GM19455 (cell line): ENCODE data around the gene MICAL3.
"Not testable (repeated sequence)": the region's sequence is repeated elsewhere in the genome, so short reads cannot be mapped to it uniquely, and the experiment has no call there.

ENCODE experiments used
- ATAC-seq: cut with Tn5 transposase; IDR thresholded peaks from one replicate; pipeline ENCODE4 v1.9.1; 2021; ENCODE audit not compliant: unreplicated experiment

Gene MICAL3

DNA sequence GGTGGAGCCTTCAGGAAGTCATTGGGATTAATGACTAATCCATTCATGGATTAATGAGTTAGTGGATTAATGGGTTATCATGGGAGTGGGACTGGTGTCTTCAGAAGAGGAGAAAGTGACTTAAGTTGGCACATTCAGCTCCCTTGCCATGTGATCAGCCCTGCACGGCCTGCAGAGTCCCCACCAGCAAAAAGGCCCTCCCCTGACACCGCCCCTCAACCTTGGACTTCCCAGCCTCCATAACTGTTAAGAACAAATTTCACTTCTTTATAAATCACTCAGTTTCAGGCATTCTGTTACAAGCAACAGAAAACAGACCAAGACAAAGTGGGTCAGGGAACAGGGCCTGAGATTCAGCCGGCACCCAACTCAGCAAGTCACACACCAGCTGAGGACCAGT is 85.3 kb downstream of the MICAL3 start:
- ATAC-seq = no peak

DNA sequence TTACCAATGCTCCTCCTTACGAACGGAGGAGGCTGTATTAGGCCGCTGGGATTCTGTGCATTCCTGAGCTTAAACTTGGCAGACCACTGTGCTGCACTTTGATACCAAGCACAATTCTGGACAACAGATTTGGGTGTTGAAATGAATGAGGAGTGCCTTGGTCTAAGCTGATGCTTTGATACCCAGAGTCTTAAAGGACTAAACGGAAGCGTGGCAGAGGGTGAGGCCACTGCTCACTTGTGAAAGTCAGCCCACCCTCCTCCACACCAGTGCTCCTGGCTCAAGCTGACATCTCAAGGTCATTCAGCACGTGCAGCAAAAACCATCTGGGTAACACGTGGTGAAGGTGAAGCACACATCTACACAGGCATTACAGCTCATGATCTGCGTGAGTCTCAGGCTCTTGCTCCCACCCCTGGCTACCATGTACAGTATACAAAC is 85.9 kb downstream of the MICAL3 start:
- ATAC-seq = no peak

DNA sequence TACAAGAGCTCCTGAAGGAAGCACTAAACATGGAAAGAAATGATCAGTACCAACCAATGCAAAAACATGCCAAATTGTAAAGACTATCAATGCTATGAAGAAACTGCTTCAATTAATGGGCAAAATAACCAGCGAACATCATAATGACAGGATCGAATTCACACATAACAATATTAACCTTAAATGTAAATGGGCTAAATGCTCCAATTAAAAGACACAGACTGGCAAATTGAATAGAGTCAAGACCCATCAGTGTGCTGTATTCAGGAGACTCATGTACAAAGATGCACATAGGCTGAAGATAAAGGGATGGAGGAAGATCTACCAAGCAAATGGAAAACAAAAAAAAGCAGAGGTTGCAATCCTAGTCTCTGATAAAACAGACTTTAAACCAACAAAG is 91.9 kb downstream of the MICAL3 start:
- not testable (repeated sequence) for ATAC-seq

DNA sequence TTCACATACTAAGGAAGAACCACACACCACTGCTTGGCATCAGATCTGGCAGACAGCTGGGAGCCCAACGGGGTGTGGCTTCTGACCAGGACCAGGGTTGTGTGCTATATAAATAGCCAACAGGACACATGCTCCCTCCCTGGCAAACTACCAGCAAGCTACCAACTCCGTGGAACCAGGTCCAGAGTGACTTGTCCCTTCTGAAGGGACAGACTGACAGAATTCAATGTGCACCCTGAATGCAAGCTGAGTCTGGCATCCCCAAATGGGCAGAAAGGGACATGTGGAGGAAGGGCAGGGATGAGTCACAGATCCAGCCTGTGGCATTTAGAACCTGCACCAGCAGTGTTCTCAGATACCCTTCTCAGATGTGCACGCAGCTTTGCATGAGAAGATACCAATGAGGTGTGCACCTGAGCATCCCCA is 92.9 kb downstream of the MICAL3 start:
- no peak for ATAC-seq

DNA sequence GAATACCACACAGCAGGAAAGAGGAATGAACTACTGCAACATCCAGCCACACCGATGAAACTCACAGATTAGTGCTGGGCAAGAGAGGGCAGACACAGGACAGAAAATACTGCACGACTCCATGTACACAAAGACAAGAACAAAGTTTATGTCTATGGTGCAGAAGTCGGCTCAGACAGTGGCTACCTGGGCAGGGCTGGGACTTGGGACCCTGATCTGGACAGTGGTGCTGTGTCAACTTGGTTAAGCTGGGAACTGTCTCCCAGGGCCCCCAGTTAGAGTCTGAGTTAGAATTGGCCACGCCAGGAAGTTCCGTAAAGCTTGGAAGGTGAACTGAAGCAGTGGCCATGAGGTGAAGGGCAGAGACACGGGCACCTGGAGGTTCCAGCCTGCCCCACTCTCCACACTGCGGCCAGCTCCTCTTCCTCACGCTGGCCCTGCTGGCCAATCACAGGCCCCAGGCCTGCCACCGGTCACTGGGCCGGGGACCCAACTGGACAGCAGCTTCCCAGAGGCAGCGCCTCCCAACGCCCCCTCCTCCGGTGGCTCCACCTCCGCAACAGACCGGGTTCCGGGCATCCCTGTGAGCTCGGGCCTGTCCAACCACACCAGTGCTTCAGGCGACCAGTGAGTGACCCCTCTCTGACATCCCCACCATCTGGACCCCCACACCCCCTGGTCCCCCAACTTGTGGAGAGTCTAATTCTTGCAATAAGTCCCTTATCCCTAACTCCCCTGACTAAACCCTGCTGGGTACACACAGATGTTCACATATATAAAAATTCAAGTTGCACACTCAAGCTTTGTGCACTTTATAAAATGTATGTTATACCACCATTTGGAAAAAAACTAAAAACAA is 93.7 kb downstream of the MICAL3 start:
- no peak for ATAC-seq

DNA sequence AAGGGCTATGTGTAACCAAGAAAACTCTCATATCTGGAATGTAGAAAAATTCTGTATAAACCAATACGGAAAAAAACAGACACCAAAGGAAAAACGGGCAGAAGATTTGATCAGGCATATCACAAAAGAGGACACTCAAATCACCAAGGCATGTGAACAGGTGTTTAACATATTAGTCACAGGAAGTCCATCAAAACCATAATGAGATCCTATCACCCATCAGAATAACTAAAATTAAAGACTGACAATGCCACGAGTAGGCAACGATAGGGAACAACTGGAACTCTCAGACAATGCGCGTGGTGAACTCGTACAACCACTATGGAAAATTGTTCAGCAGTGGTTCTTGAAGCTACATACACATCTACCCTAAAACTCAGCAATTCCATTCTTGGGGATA is 94.5 kb downstream of the MICAL3 start:
- no peak for ATAC-seq

DNA sequence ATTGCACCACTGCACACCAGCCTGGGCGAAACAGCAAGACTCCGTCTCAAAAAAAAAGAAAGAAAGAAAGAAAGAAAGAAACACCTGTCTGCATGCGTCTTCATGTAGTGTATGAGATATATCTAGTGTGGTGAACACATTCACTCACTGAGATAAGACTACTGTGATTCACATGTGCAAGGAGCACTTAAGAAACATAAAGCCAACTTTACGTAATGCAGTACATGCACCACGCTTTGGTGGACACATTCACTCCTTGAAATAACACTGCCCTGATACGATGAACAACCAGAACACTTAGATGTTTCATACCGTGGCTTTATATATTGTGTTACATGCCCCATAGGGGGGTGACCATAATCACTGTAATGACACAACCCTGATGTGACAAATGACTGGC is 96.0 kb downstream of the MICAL3 start:
- no peak for ATAC-seq

DNA sequence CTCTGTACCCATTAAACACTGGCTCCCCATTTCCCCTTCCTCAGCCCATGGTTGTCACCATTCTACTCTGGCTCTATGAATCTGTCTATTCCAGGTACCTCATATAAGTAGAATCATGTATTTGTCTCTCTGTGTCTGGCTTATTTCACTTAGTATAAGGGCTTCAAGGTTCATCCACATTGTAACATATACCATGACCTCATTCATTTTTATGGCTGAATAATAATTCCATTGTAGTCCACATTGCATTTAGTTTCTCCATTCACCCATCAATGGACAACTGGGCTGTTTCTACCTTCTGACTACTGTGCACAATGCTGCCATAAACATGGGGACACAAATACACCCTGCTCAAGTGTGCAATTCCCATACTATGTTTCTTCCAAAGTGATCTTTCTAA is 97.3 kb downstream of the MICAL3 start:
- ATAC-seq = no peak

DNA sequence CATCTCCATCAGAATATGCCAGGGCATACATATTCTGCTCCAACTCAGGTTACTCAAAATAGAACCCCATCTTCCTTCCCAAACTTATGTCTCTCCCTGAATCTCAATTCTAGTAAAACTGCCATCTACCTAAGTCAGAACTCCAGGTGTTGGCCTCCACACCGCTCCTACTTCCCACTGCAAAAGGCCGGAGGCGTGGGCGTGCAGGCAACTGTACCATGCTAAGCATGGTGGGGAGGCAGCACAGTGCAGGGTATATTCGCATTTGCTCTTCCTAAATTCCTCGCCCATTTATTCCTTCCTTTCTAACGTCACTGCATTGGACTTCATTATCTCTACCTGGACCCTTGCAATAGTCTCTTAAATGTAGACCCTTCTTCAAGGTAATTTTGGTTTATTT is 97.8 kb downstream of the MICAL3 start:
- no peak for ATAC-seq

DNA sequence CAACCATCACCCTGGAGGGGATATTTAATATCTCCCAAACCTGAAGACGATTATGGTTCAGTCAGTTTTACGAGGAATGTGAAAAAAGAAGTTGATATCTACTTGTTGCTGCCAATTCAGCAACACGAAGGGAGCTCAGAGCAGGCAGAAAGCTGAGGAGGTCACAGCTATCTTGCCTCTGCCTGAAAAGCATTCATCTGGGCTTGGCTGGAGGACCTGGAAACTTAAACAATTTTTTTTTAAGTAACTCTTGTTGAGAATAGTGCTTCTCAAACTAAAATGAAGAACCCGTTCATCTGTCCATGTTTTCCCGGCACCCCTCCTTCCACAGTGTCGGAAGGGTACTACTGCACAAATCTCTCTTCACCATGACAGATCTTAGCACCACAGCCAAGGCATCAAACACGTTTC is 98.9 kb downstream of the MICAL3 start:
- no peak for ATAC-seq

DNA sequence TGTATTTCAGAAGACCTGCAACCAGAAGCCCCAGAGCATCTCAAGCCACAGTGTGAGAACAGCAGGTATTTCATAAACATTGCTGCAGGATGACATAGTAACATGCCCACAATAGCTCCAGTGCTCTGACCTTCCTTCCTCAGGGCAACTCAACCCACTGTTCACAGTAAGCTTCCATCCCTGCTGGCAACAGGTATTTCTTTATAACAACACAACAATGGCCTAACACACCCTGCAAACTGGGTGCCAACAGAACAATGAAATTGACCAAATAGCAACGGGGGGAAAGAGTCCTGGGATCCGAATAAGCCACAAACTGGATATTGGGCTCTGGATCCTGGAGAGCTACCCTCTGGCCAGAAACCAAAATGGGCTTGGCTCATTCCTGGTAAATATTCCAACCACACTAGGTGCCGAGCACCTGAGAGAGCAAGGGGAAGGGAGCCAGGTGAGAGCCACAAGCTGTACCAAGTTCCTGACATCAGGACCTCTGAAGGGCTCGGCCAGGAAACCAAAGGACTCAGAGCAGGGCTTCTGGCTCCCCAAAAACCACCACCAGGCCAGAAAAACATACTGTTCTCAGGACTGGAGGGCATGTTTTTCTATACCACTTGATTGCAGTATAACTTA is 99.5 kb downstream of the MICAL3 start:
- no peak for ATAC-seq

DNA sequence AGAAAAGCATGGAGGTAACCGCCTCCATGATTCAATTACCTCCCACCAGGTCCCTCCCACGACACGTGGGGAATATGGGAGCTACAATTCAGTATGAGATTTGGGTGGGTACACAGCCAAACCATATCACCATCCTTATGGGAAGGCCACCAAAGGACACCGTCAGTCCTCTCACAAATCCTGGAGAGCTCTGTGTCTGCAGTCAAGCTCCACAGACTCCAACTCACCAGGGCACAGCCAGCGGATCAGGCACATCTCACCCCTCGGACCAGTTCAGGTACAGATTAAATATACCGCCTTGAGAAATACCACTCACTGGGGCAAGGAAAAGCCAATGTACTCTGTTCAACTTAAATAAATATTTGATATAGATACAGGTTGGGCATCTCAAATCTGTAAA is 100.3 kb downstream of the MICAL3 start:
- no peak for ATAC-seq

DNA sequence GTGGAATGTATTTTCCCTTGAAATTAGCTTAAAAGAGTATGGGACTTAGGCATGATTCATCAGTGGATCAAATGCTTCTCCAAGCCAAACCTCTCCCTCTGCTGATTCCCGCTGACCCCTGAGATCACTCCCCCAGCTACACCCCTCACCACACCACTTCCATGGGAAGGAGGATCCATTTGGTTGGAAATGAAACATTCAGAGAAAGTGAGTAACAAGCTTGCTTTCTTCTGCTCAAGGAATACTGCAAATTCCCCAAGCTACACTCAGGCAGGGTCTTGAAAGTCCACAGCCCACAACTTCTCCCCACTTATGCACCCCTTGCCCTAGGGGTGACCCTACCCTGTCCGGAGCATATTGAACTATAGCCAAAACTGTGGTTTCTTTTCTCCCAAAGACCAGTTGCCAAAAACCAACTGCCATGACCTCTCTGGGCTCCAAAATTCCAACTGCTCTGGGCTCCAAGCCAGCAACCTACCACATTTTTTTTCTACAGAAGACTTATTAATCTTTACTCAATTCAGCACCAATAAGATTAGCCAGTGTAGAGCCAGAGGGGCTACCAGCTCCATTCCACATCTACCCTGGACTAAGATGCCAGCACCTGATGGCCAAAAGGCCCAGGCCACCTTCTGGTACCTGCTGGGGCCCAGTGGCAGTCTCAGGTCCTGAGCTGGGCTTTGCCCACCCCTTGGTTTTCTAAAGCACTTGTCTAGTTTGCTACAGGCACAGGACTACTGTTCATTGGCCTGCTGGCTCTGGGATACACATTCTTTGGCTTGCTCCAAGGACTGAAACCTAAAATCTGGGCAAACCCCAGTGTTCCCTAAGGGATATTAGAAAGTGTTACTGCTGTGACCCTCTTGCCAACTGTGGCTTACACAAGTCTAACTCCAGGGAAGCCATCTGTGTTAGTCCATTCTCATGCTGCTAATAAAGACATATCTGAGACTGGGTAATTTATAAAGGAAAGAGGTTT is 101.1 kb downstream of the MICAL3 start:
- ATAC-seq = no peak

DNA sequence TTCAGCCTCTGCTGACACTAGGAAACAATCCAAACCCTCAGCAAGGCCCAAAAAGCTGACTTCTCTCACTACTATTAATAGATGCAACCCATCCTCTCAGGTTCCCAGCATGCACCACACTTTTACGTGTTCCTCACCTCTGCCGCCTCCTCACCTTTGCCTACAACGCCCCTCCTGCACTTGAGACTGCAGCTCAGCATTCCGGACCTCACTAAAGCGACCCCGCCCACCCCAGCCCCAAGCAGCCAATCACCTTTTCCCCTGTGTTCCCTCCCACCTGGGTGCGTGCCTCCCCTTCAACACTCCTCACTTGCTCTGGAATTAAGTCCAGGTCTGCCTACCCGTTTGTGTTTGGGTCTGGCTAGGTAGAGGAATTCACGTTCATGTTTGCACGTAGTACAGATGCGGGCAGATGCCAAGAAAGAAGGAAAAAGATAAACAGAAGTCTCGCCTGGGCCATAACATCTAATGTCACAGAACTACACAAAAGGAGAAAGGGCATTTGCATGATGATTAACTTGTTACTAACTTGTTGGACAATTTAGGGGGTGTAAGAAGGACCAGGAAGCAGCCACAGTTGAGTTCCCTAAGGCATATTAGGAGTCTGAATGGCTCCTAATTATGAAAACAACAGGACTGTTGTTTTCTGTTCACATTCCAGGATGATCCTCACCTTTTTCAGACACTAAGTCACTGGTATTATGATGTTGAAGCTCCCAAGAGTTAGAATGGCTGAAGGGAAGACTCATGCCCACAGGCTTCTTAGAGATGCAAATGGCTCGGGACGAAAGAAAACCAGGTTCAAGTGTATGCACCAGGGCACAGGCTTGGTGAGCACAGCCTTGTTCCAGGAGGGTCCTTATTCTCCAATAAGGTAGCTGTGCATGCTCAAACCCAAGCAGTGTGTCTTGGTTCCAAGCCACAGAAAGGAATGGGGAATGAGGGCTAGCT is 102.2 kb downstream of the MICAL3 start:
- ATAC-seq = no peak

DNA sequence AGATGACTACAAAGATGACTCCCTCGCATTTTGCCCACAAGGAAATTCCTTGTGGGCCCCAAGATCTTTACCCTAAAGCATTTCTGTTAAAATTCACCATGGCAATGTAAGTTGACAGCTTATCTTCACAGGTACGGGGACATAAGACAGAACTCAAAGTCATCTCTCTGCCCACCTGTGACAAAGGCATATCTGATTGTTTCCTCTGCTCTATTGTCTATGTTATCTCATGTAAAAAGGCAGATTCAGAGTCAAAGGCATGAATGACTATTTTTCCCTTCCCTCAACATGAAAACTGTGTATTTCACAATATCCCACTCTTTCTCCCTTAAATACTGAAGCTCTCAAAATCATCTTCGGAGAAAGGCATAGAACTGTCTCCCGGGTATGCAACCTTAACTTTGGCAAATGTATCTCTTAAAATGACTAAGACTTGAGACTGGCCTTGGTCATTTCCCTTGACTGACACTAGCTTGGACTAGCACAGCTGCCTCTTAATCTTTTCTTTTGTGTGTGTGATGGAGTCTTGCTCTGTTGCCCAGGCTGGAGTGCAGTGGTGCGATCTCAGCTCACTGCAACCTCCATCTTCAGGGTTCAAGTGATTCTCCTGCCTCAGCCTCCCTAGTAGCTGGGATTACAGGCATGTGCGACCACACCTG is 103.2 kb downstream of the MICAL3 start:
- no peak for ATAC-seq

DNA sequence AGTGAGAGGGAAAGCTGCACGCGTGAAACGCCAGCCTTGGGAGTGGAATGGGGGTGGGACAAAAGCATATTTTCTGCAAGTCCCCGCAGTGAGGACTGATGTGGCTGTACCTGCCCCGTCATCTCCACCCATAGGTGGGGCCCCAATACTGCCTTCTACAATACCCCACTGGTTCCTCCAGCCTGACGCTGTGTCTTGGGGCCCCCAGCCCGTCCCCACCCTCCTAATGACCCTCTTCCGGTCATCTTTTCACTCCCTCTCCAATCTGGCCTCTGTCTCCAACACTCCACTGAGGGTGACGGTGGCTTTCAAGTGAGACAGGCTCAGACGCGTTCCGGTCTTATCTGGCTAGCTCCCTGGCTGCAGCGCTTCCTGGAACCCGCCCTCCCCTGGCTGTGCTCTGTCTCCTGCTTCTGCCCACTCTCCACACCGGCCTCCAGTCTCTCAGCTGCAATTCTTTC is 104.2 kb downstream of the MICAL3 start:
- ATAC-seq = no peak

DNA sequence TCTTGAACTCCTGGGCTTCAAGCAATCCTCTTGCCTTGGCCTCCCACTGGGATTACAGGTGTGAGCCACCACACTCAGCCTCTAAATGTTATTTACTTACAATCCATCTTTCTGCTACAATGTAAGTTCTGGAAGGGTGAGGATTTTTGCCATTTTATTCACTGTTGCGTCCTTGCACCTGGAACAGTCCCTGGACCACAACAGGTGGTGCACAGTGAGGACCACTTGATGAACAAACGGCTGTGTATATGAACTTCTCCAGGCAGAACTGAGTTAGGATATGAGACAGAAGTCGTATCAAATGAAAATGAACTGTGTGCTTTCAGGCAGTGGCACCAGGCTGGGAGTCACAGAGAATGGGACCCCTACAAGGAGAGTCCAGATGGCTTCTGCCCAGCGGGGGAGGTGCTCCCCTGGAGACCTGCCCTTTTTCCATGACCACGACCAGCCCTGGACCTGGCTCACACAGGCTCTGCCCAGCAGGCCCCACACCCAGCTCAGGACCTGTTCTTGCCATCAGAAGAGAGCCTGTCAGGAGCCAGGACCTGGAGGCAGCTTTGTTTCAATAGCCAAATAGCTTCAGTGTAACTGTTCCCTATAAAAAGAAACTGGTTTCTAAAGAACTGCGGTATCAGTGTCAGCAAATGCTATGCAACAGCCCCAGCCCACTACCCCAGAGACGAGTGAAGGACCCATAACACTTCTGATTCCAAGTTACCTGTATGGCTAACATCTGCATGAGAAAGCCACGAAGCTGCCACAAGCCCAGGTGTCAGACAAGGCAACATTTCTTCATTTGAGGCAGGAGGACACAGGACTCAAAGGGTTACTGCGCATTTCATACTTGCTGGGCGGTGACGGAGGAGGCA is 104.9 kb downstream of the MICAL3 start:
- no peak for ATAC-seq

DNA sequence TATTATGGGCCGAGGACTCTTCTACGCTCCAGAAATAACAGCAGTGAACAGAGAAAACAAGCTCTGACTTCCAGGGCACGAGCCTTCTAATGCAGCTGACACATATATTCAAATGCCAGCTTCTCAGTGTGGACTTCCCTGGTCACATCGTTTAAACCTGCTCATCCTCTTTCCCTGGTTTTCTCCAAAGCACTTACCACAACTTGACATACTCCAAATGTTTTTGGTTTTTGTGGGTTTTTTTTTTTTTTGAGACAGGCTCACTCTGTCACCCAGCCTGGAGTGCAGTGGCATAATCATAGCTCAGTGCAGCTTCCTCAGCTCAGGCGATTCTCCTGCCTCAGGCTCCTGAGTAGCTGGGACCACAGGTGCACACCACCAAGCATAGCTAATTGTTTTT is 105.5 kb downstream of the MICAL3 start:
- no peak for ATAC-seq
